Astrocyte (in vitro differentiated cells and primary cell): ENCODE results near the gene RNASE1. TPM values are rescaled to one million over a fixed set of nuclear protein-coding genes. Genes with fewer than 3 reads are reported as not detected.
"Not testable (repeated sequence)": the region's sequence is repeated elsewhere in the genome, so short reads cannot be mapped to it uniquely, and the experiment has no call there.

Source experiments
- DNase-seq: peaks from one replicate; pipeline ENCODE4 v3.0.0-alpha.2; 2010; ENCODE audit warnings: low read depth
- FAIRE-seq: peaks from 2 replicates; lab custom pipeline; 2011; peaks lifted over from hg19 to GRCh38; lab: Jason Lieb, UNC
- H2AFZ ChIP-seq: 2 replicates; pipeline ENCODE4 v1.6.0; 2012; ENCODE audit warnings: low read depth, low read length, inconsistent platforms
- H3K27ac ChIP-seq: 2 replicates; pipeline ENCODE4 v1.5.1; 2011; ENCODE audit warnings: low read depth, low read length, inconsistent platforms
- H3K27me3 ChIP-seq: 2 replicates; pipeline ENCODE4 v1.6.0; 2011; ENCODE audit warnings: low read length, inconsistent platforms; ENCODE audit not compliant: insufficient read depth
- H3K36me3 ChIP-seq: 2 replicates; pipeline ENCODE4 v1.5.1; 2011; ENCODE audit warnings: low read length, inconsistent platforms; ENCODE audit not compliant: insufficient read depth
- H3K4me1 ChIP-seq: 2 replicates; pipeline ENCODE4 v1.5.1; 2011; ENCODE audit warnings: low read length, inconsistent platforms; ENCODE audit not compliant: insufficient read depth
- H3K4me2 ChIP-seq: 2 replicates; pipeline ENCODE4 v1.6.0; 2012; ENCODE audit warnings: low read length, inconsistent platforms
- H3K4me3 ChIP-seq: 2 replicates; pipeline ENCODE4 v1.5.1; 2011; ENCODE audit warnings: low read depth, mild to moderate bottlenecking, low read length, inconsistent platforms; ENCODE audit not compliant: insufficient read depth
- H3K79me2 ChIP-seq: 2 replicates; pipeline ENCODE4 v1.6.0; 2012; ENCODE audit warnings: mild to moderate bottlenecking, low read length, inconsistent platforms; ENCODE audit not compliant: insufficient read depth
- H3K9ac ChIP-seq: 2 replicates; pipeline ENCODE4 v1.6.0; 2012; ENCODE audit warnings: mild to moderate bottlenecking, low read length, inconsistent platforms
- H3K9me3 ChIP-seq: 2 replicates; pipeline ENCODE4 v1.5.1; 2012; ENCODE audit warnings: low read depth, mild to moderate bottlenecking, low read length, inconsistent platforms; ENCODE audit not compliant: insufficient read depth
- H4K20me1 ChIP-seq: 2 replicates; pipeline ENCODE4 v1.6.0; 2012; ENCODE audit warnings: low read length, inconsistent platforms; ENCODE audit not compliant: insufficient read depth
- H3K27ac Mint-ChIP-seq: one replicate; pipeline ENCODE4 v1.8.0; 2021; ENCODE audit warnings: mild to moderate bottlenecking, mixed read lengths; ENCODE audit not compliant: unreplicated experiment
- H3K27me3 Mint-ChIP-seq: one replicate; pipeline ENCODE4 v1.8.0; 2021; ENCODE audit warnings: low read depth, mixed read lengths; ENCODE audit not compliant: unreplicated experiment
- H3K36me3 Mint-ChIP-seq: one replicate; pipeline ENCODE4 v1.8.0; 2021; ENCODE audit warnings: low read depth, mixed read lengths; ENCODE audit not compliant: unreplicated experiment
- H3K4me1 Mint-ChIP-seq: one replicate; pipeline ENCODE4 v1.8.0; 2021; ENCODE audit warnings: low read depth, mixed read lengths; ENCODE audit not compliant: unreplicated experiment
- H3K4me3 Mint-ChIP-seq: one replicate; pipeline ENCODE4 v1.8.0; 2021; ENCODE audit warnings: mild to moderate bottlenecking, moderate library complexity, mixed read lengths; ENCODE audit not compliant: unreplicated experiment
- H3K9me3 Mint-ChIP-seq: one replicate; pipeline ENCODE4 v1.8.0; 2021; ENCODE audit warnings: mild to moderate bottlenecking, mixed read lengths; ENCODE audit not compliant: unreplicated experiment
- CTCF ChIP-seq: IDR thresholded peaks from 2 replicates; pipeline ENCODE4 v1.5.1; 2011; ENCODE audit warnings: low read depth, mild to moderate bottlenecking, inconsistent platforms, low read length, moderate library complexity; ENCODE audit not compliant: insufficient read depth
- EZH2 ChIP-seq: IDR thresholded peaks from 2 replicates; pipeline ENCODE4 v1.6.1; 2012; ENCODE audit warnings: mild to moderate bottlenecking, low read length, inconsistent platforms; ENCODE audit not compliant: insufficient read depth
- total RNA-seq: library from RNA; stranded (reverse); gene quantifications from 2 replicates; pipeline ENCODE4 v1.2.1, GENCODE V29; 2021

RNASE1 gene
- total RNA-seq, 1 donor from 2014 or later = 4.7 TPM

GRCh38 chr14:20830831-20831230 lies 28.2 kb upstream of the RNASE1 start:
- TF ChIP-seq CTCF (no peak), EZH2 (no peak)
- H3K27ac ChIP-seq = no peak overlapping the region
- H3K36me3 ChIP-seq = no peaks in the 10 kb centered on the region
- no peaks in the 10 kb centered on the region for H3K79me2 ChIP-seq
- H4K20me1 ChIP-seq = no peaks in the 10 kb centered on the region
- H3K9me3 ChIP-seq = no peaks in the 10 kb centered on the region
- H3K27me3 ChIP-seq = no peaks in the 10 kb centered on the region
- Mint-ChIP-seq H3K36me3 (no peaks in the 10 kb centered on the region), H3K4me3 (no peak overlapping the region), H3K4me1 (peaks cover 12% of the 10 kb centered on the region), H3K9me3 (peaks cover 18% of the 10 kb centered on the region), H3K27ac (no peak overlapping the region), H3K27me3 (peaks cover 7% of the 10 kb centered on the region)
- no peak for DNase-seq
- H3K4me2 ChIP-seq = no peak overlapping the region
- no peak overlapping the region for H2AFZ ChIP-seq
- no peak overlapping the region for H3K9ac ChIP-seq
- FAIRE-seq = no peak
- no peak overlapping the region for H3K4me3 ChIP-seq
- H3K4me1 ChIP-seq = no peaks in the 10 kb centered on the region

- H3K9me3 ChIP-seq, H3K36me3 Mint-ChIP-seq, H3K36me3 ChIP-seq, H3K27me3 Mint-ChIP-seq, H3K4me1 ChIP-seq, H3K4me2 ChIP-seq, H3K79me2 ChIP-seq, H3K27ac ChIP-seq, H3K9ac ChIP-seq, H3K4me3 ChIP-seq, H3K27ac Mint-ChIP-seq, FAIRE-seq, DNase-seq, H2AFZ ChIP-seq, H4K20me1 ChIP-seq, H3K27me3 ChIP-seq: not testable (repeated sequence)
- Mint-ChIP-seq H3K4me1 (peaks cover 13% of the 10 kb centered on the region), H3K9me3 (peaks cover 11% of the 10 kb centered on the region), H3K4me3 (peak overlapping the region; percentile 79)
These were observed 25.5 kb upstream of the RNASE1 start for GRCh38 chr14:20828024-20828694.

- H3K27me3 ChIP-seq = no peaks in the 10 kb centered on the region
- H3K4me2 ChIP-seq = no peak overlapping the region
- Mint-ChIP-seq H3K27ac (peak overlapping the region; percentile 84), H3K27me3 (no peaks in the 10 kb centered on the region), H3K4me1 (peaks cover 16% of the 10 kb centered on the region), H3K4me3 (peak overlapping the region; percentile 79), H3K9me3 (peaks cover 13% of the 10 kb centered on the region), H3K36me3 (no peaks in the 10 kb centered on the region)
- no peaks in the 10 kb centered on the region for H3K79me2 ChIP-seq
- no peaks in the 10 kb centered on the region for H4K20me1 ChIP-seq
- no peaks in the 10 kb centered on the region for H3K9me3 ChIP-seq
- DNase-seq = no peak
- FAIRE-seq = no peak
- no peak overlapping the region for H2AFZ ChIP-seq
- TF ChIP-seq EZH2 (no peak), CTCF (no peak)
- no peak overlapping the region for H3K9ac ChIP-seq
- H3K36me3 ChIP-seq = no peaks in the 10 kb centered on the region
- H3K27ac ChIP-seq = no peak overlapping the region
- no peak overlapping the region for H3K4me3 ChIP-seq
- no peaks in the 10 kb centered on the region for H3K4me1 ChIP-seq
These were observed 24.7 kb upstream of the RNASE1 start for GRCh38 chr14:20827326-20827725.

- not testable (repeated sequence) for H3K27me3 Mint-ChIP-seq, H3K4me3 ChIP-seq, H4K20me1 ChIP-seq, H3K4me2 ChIP-seq, H3K79me2 ChIP-seq, DNase-seq, FAIRE-seq, H3K4me1 ChIP-seq, H3K9ac ChIP-seq, H3K36me3 Mint-ChIP-seq, H3K9me3 ChIP-seq, H3K36me3 ChIP-seq, H3K27me3 ChIP-seq, H3K27ac ChIP-seq, H2AFZ ChIP-seq
- peaks cover 22% of the 10 kb centered on the region for H3K4me1 Mint-ChIP-seq
- peak overlapping the region; percentile 79 for H3K4me3 Mint-ChIP-seq
- peak overlapping the region; percentile 91 for H3K27ac Mint-ChIP-seq
- peaks cover 13% of the 10 kb centered on the region for H3K9me3 Mint-ChIP-seq
These were observed 24.0 kb upstream of the RNASE1 start for GRCh38 chr14:20826666-20827065.
